GM12878 (cell line): ENCODE data around the gene NPBWR2. TPM values are rescaled to one million over a fixed set of nuclear protein-coding genes. Genes with fewer than 3 reads are reported as not detected.

ENCODE experiments used
- ATAC-seq: fragments of 200-7000 bp; cut with Tn5 transposase; 3 replicates; pipeline ENCODE4 v1.9.1; 2020; ENCODE audit warnings: mild to moderate bottlenecking, moderate library complexity
- BruUV-seq: library from RNA; stranded (reverse); fragments of 400-500 nt; replicated peaks from 2 replicates; lab custom pipeline; 2021; lab: Mats Ljungman, UMichigan
- CTCF ChIA-PET: fragments of 300-600 bp; sonication (Branson Sonifier 250); formaldehyde crosslinking; extraction: SDS; loops from one replicate; lab custom pipeline; 2021; ENCODE audit warnings: inconsistent platforms; lab: Yijun Ruan, JAX
- POLR2A ChIA-PET: fragments of 350-600 bp; formaldehyde crosslinking; extraction: SDS; loops from one replicate; lab custom pipeline; 2021; ENCODE audit warnings: inconsistent platforms; lab: Charles Lee
- RAD21 ChIA-PET: fragments of 300-600 bp; sonication (Branson Sonifier 250); formaldehyde crosslinking; loops from one replicate; lab custom pipeline; 2023; ENCODE audit warnings: antibody characterized with exemption; ENCODE audit not compliant: unreplicated experiment; lab: Charles Lee
- SMC1A ChIA-PET: fragments of 300-600 bp; sonication (Branson Sonifier 250); formaldehyde crosslinking; loops from one replicate; lab custom pipeline; 2023; ENCODE audit not compliant: unreplicated experiment, uncharacterized antibody; lab: Charles Lee
- DNase-seq: peaks from one replicate; pipeline ENCODE4 v3.0.0-alpha.2; 2011; ENCODE audit warnings: low read depth, low spot score
- FAIRE-seq: peaks from 3 replicates; lab custom pipeline; 2011; peaks lifted over from hg19 to GRCh38; lab: Jason Lieb, UNC
- H2AFZ ChIP-seq: 2 replicates; pipeline ENCODE4 v1.6.0; 2011; ENCODE audit warnings: low read depth, low read length, control low read depth; ENCODE audit not compliant: control insufficient read depth
- H3K27ac ChIP-seq: 2 replicates; pipeline ENCODE4 v1.5.1; 2011; ENCODE audit warnings: control low read depth; ENCODE audit not compliant: control insufficient read depth, insufficient read depth
- H3K27me3 ChIP-seq, 2 experiments: replicated peaks in 1 of 2; 2 replicates each; pipeline versions ENCODE4 v1.6.0 to v1.6.1; 2011; ENCODE audit warnings: low read length in 1 of 2; ENCODE audit not compliant: control insufficient read depth in 2 of 2, insufficient read depth in 2 of 2
- H3K36me3 ChIP-seq, 2 experiments: 2 replicates each; pipeline ENCODE4 v1.5.1; 2011; ENCODE audit warnings: low read length in 1 of 2; ENCODE audit not compliant: control insufficient read depth in 2 of 2, insufficient read depth in 2 of 2
- H3K4me1 ChIP-seq: 2 replicates; pipeline ENCODE4 v1.6.1; 2011; ENCODE audit warnings: mild to moderate bottlenecking, low read length, moderate library complexity, mixed read lengths; ENCODE audit not compliant: control insufficient read depth, insufficient read depth
- H3K4me2 ChIP-seq: 2 replicates; pipeline ENCODE4 v1.6.0; 2011; ENCODE audit warnings: control low read depth; ENCODE audit not compliant: control insufficient read depth, insufficient read depth
- H3K4me3 ChIP-seq: fragments of 200-600 bp; sonication (generic); 2 replicates; pipeline ENCODE4 v1.5.1; 2016
- H3K79me2 ChIP-seq: 2 replicates; pipeline ENCODE4 v1.6.0; 2011; ENCODE audit warnings: low read length; ENCODE audit not compliant: control insufficient read depth, insufficient read depth
- H3K9ac ChIP-seq: 2 replicates; pipeline ENCODE4 v1.8.0; 2011; ENCODE audit warnings: low read length, control low read depth, mixed read lengths; ENCODE audit not compliant: control insufficient read depth, insufficient read depth
- H3K9me3 ChIP-seq: replicated peaks from 3 replicates; pipeline ENCODE4 v1.5.1; 2011; ENCODE audit warnings: mild to moderate bottlenecking, low read length; ENCODE audit not compliant: control insufficient read depth, insufficient read depth
- H4K20me1 ChIP-seq: 2 replicates; pipeline ENCODE4 v1.6.0; 2011; ENCODE audit not compliant: control insufficient read depth, insufficient read depth
- BCL11A ChIP-seq: IDR thresholded peaks from 2 replicates; pipeline ENCODE4 v1.6.1; 2011; ENCODE audit warnings: low read depth, low read length
- EED ChIP-seq: sonication (generic); IDR thresholded peaks from 2 replicates; pipeline ENCODE4 v1.6.1; 2016; ENCODE audit warnings: antibody characterized with exemption, low read depth
- EGR1 ChIP-seq, 2 experiments: IDR thresholded peaks; 1 replicate in 1 of 2; 2 replicates in 1 of 2; pipeline ENCODE4 v1.6.1; 2011 to 2012; ENCODE audit warnings: low read depth in 2 of 2, low read length in 2 of 2, borderline replicate concordance in 1 of 2, mild to moderate bottlenecking in 1 of 2, moderate library complexity in 1 of 2
- HDAC6 ChIP-seq: fragments of 200-600 bp; sonication (generic); IDR thresholded peaks from one replicate; pipeline ENCODE4 v1.8.0; 2017; ENCODE audit warnings: antibody characterized with exemption; ENCODE audit not compliant: unreplicated experiment
- HDGF ChIP-seq: fragments of 450-650 bp; IDR thresholded peaks from 2 replicates; pipeline ENCODE4 v1.6.1; 2016; ENCODE audit warnings: antibody characterized with exemption
- SUPT20H ChIP-seq: IDR thresholded peaks from 2 replicates; pipeline ENCODE4 v1.6.1; 2011; ENCODE audit warnings: low read depth, mild to moderate bottlenecking, low read length, moderate library complexity, borderline replicate concordance; ENCODE audit not compliant: control insufficient read depth
- WGBS: methylation state at CpG from one replicate; pipeline ENCODE4 v1.1.6; 2016; ENCODE audit warnings: low lambda C conversion rate; ENCODE audit not compliant: insufficient replicate concordance, insufficient coverage; ENCODE audit errors: missing lambda C conversion rate; 5-methylcytosine and 5-hydroxymethylcytosine counted together
- in situ Hi-C: fragments of 300-500 bp; cut with MboI; formaldehyde crosslinking; loops from 9 replicates; pipeline ENCODE4 v1.14.3; 2018; ENCODE audit warnings: mixed read lengths
- intact Hi-C: fragments of 100-400 bp; cut with micrococcal nuclease; formaldehyde crosslinking; loops from one replicate; pipeline ENCODE4 v1.14.2; 2022; ENCODE audit not compliant: unreplicated experiment
- polyA plus RNA-seq, 11 experiments: library from polyadenylated mRNA; depleted of rRNA in 4 of 11; unstranded in 6 of 11; stranded (reverse) in 5 of 11; fragments of >200 nt; fragmentation: Nextera tagmentation in 4 of 11; fragmentation: Illumina TruSeq in 1 of 11; extraction: Ambion mirVana in 4 of 11; extraction: Trizol in 1 of 11; gene quantifications; 1 replicate in 1 of 11; 2 replicates in 10 of 11; pipeline versions ENCODE4 v1.2.1 to v1.2.3, GENCODE V29; 2011 to 2016; ENCODE audit warnings: inconsistent platforms in 2 of 11, missing spikeins in 2 of 11, low read depth in 1 of 11
- total RNA-seq, 4 experiments: library from RNA; depleted of rRNA in 3 of 4; stranded (reverse); fragments of >200 nt in 3 of 4; fragmentation: Illumina TruSeq in 1 of 4; extraction: Trizol in 1 of 4; gene quantifications; 2 replicates each; pipeline versions ENCODE4 v1.2.1 to v1.2.3, GENCODE V29; 2013 to 2021
- TF ChIP-seq, protein P1 (sequence below): IDR thresholded peaks from 2 replicates; pipeline ENCODE4 v1.6.1; 2011; ENCODE audit warnings: borderline replicate concordance, low read depth, mild to moderate bottlenecking, moderate library complexity, low read length; ENCODE audit not compliant: insufficient read depth, poor library complexity, severe bottlenecking
- TF ChIP-seq, protein P2 (sequence below): fragments of 450-650 bp; conservative IDR thresholded peaks from 2 replicates; pipeline ENCODE4 v1.6.1; 2017; ENCODE audit warnings: mild to moderate bottlenecking, moderate library complexity
- TF ChIP-seq, protein P3 (sequence below): fragments of 450-650 bp; formaldehyde crosslinking; IDR thresholded peaks from 2 replicates; pipeline ENCODE4 v1.4.0; 2022; ENCODE audit warnings: mild to moderate bottlenecking, moderate library complexity

NPBWR2 gene
- total and polyA plus RNA-seq, 10 of the 15 experiments (the other 5 are each of a cell fraction or from before 2014, with no cell fraction given), result not detected

DNA sequence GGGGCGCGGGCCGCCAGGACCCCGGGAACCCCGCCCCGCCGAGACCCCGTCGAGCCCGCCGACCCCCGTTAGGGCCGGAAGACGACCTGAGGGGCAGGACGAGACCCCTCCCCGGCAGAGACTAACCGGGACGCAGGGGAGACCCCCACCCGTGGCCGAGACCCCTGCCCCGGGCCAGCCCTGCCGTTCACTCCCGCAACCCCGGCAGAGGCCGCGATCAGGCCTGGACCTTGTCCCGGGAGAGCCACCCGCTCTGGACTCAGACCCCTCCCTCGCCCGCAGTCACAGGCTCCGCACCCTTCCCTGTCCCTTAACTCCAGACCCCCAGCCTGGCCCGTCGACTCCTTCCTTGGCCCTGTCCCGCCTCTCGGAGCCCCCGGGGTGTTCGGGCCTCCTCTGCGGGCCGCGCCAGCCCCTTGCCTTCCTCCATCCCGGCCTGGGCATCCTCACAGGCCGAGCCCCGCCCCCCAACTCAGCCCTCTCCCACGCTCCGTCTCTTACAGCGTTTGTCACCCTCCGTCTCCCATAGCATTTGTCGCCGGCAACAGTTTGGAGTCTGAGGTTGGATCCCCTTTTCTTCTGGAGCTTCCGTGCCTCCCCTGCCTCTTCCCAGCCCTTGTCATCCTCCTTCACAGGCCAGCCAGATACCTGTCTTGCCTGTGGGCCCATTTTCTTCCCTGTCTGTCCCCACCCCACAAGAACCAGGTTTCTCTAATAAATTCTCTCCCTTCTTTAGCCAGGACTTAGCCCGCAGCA lies 43.8 kb downstream of the NPBWR2 start:
- Histone ChIP-seq H2AFZ (peak overlapping the region; percentile 65; the same call in 1 of the 2 replicates), H3K4me1 (peaks cover 33% of the 10 kb centered on the region), H3K27me3 (no peaks in the 10 kb centered on the region), H3K79me2 (no peaks in the 10 kb centered on the region), H3K4me2 (peak overlapping the region; percentile 85), H3K9me3 (no peaks in the 10 kb centered on the region), H3K36me3 (no peaks in the 10 kb centered on the region), H4K20me1 (no peaks in the 10 kb centered on the region), H3K27ac (peak overlapping the region; percentile 48), H3K9ac (peak overlapping the region; percentile 82), H3K4me3 (peak overlapping the region; percentile 74)
- no peak for DNase-seq
- ChIA-PET RAD21 (interaction anchor here (1.0 to 2.3 kb wide), 7 partner anchors 16 to 198 kb away, joined by 3 to 8 read pairs (median 5); partner anchors contain the start of genes OPRL1, RGS19, TPD52L2 and UCKL1), CTCF (interaction anchor here (1.0 to 1.4 kb wide), 5 partner anchors 15 to 83 kb away, joined by 3 to 7 read pairs (median 5); partner anchors contain the start of gene PRPF6), POLR2A (interaction anchor here (0.5 to 3.0 kb wide), 5 partner anchors 10 to 535 kb away, joined by 3 to 11 read pairs (median 6); partner anchors contain the start of genes OPRL1 and RGS19), SMC1A (interaction anchor here (1.1 to 2.1 kb wide), 4 partner anchors 9 to 56 kb away, joined by 3 to 8 read pairs (median 6); partner anchors contain the start of gene RGS19)
- no peak for FAIRE-seq
- TF ChIP-seq BCL11A, result 0 out of 2 replicates have a peak, but pooled peaks have one; percentile 6
- no peak for TF ChIP-seq HDAC6
- TF ChIP-seq EGR1 (IDR thresholded peaks at IDR 0.05; ENCODE audit: borderline replicate concordance in 1 of 2, low read depth in 2 of 2, low read length in 2 of 2), result 0 out of 3 replicates have a peak, but pooled peaks of 1 of the 2 experiments have one; percentile 2
- TF ChIP-seq SUPT20H, result no peak
- TF ChIP-seq, protein P1, sequence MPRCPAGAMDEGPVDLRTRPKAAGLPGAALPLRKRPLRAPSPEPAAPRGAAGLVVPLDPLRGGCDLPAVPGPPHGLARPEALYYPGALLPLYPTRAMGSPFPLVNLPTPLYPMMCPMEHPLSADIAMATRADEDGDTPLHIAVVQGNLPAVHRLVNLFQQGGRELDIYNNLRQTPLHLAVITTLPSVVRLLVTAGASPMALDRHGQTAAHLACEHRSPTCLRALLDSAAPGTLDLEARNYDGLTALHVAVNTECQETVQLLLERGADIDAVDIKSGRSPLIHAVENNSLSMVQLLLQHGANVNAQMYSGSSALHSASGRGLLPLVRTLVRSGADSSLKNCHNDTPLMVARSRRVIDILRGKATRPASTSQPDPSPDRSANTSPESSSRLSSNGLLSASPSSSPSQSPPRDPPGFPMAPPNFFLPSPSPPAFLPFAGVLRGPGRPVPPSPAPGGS, result no peak
- TF ChIP-seq, protein P2, sequence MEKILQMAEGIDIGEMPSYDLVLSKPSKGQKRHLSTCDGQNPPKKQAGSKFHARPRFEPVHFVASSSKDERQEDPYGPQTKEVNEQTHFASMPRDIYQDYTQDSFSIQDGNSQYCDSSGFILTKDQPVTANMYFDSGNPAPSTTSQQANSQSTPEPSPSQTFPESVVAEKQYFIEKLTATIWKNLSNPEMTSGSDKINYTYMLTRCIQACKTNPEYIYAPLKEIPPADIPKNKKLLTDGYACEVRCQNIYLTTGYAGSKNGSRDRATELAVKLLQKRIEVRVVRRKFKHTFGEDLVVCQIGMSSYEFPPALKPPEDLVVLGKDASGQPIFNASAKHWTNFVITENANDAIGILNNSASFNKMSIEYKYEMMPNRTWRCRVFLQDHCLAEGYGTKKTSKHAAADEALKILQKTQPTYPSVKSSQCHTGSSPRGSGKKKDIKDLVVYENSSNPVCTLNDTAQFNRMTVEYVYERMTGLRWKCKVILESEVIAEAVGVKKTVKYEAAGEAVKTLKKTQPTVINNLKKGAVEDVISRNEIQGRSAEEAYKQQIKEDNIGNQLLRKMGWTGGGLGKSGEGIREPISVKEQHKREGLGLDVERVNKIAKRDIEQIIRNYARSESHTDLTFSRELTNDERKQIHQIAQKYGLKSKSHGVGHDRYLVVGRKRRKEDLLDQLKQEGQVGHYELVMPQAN, result 0 out of 2 replicates have a peak, but pooled peaks have one; percentile 11
- TF ChIP-seq, protein P3, sequence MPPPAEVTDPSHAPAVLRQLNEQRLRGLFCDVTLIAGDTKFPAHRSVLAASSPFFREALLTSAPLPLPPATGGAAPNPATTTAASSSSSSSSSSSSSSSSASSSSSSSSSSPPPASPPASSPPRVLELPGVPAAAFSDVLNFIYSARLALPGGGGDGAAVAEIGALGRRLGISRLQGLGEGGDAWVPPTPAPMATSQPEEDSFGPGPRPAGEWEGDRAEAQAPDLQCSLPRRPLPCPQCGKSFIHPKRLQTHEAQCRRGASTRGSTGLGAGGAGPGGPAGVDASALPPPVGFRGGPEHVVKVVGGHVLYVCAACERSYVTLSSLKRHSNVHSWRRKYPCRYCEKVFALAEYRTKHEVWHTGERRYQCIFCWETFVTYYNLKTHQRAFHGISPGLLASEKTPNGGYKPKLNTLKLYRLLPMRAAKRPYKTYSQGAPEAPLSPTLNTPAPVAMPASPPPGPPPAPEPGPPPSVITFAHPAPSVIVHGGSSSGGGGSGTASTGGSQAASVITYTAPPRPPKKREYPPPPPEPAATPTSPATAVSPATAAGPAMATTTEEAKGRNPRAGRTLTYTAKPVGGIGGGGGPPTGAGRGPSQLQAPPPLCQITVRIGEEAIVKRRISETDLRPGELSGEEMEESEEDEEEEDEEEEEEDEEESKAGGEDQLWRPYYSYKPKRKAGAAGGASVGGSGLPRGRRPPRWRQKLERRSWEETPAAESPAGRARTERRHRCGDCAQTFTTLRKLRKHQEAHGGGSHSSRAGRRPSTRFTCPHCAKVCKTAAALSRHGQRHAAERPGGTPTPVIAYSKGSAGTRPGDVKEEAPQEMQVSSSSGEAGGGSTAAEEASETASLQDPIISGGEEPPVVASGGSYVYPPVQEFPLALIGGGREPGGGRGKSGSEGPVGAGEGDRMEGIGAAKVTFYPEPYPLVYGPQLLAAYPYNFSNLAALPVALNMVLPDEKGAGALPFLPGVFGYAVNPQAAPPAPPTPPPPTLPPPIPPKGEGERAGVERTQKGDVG, result no peak
- TF ChIP-seq HDGF, result 0 out of 2 replicates have a peak, but pooled peaks have one; percentile 73
- TF ChIP-seq EED, result 0 out of 2 replicates have a peak, but pooled peaks have one; percentile 5
- WGBS, result 4% methylated on average over 51 of the region's 51 CpGs
- in situ Hi-C loops (no loop called here), intact Hi-C loops (loop anchor here (2.0 kb wide), 1 partner anchor 15 kb away; the partner anchor contains the start of gene RGS19)
- ATAC-seq, result no peak
- TSS peak; percentile 74 for BruUV-seq
